ENCODE results near the gene NOL4. TPM values are rescaled to one million over a fixed set of nuclear protein-coding genes. Genes with fewer than 3 reads are reported as not detected.

Gene NOL4
- polyA plus RNA-seq, 3 donors: not detected

DNA sequence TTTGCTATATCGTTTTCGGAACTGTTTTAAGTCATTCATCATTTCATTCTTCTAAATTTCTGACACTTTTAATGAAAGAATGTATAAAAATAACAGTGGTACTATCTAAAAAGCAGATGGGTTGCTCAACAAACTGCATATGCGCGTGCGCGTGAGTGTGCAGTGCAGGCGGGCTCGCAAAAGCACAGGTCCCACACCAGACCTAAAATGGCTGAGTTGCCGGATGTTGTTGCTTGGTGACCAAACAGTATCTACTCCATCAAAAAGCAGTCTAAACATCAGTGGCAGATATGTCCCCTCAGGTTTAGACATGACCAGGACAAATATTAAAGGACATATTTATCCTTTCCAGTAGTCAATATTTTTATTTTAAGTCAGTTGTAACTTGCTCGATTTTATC is 5.1 kb downstream of the NOL4 start:
- Mint-ChIP-seq H3K9me3 (peaks cover 0 to 18% (median 10%) of the 10 kb centered on the region in 7 donors), H3K27me3 (ENCODE audit: low read depth in 3 of 3) (peaks cover 33 to 48% (median 35%) of the 10 kb centered on the region in 3 donors), H3K4me1 (no peaks in the 10 kb centered on the region), H3K4me3 (no peak overlapping the region), H3K36me3 (no peaks in the 10 kb centered on the region), H3K27ac (no peak overlapping the region)
- Histone ChIP-seq H3K79me2 (ENCODE audit: insufficient read depth, low read length) (no peaks in the 10 kb centered on the region), H3K4me2 (replicated peaks; ENCODE audit: extremely low read depth, low read length, poor library complexity, severe bottlenecking) (no peak overlapping the region), H4K20me1 (ENCODE audit: insufficient read depth, low read length) (no peaks in the 10 kb centered on the region), H3K27ac (ENCODE audit: low read depth in 1 of 2, low read length in 2 of 2) (no peak overlapping the region), H3K9ac (ENCODE audit: insufficient read depth, low read length, poor library complexity, severe bottlenecking) (no peak overlapping the region), H2AFZ (ENCODE audit: insufficient read depth, low read depth, low read length, poor library complexity, severe bottlenecking) (no peak overlapping the region), H3K4me3 (replicated peaks in 1 of 3; ENCODE audit: low read depth in 2 of 3, low read length in 3 of 3) (no peak overlapping the region), H3K36me3 (replicated peaks in 1 of 2; ENCODE audit: control insufficient read depth in 1 of 2, insufficient read depth in 2 of 2, low read length in 2 of 2) (no peaks in the 10 kb centered on the region), H3K9me3 (replicated peaks in 1 of 2; ENCODE audit: control insufficient read depth in 1 of 2, insufficient read depth in 1 of 2, low read length in 2 of 2) (peaks cover 0 to 17% of the 10 kb centered on the region in 2 donors), H3K27me3 (ENCODE audit: control insufficient read depth in 2 of 2, insufficient read depth in 2 of 2, low read length in 2 of 2) (peaks cover 30 to 47% of the 10 kb centered on the region in 2 donors), H3K4me1 (ENCODE audit: control insufficient read depth in 1 of 2, insufficient read depth in 2 of 2, low read length in 2 of 2) (no peaks in the 10 kb centered on the region)
- no peak for TF ChIP-seq CTCF (IDR thresholded peaks at IDR 0.05)
- intact Hi-C loops (cut with micrococcal nuclease): no loop called here
- WGBS (ENCODE audit: insufficient coverage): 98% methylated on average over 6 of the region's 10 CpGs
- no peak for DNase-seq

GRCh38 chr18:34212511-34212910 is 12.2 kb downstream of the NOL4 start:
- no peak for DNase-seq
- intact Hi-C loops (cut with micrococcal nuclease): no loop called here
- H3K36me3 Mint-ChIP-seq: no peaks in the 10 kb centered on the region
- no peak overlapping the region for H3K4me3 Mint-ChIP-seq
- no peaks in the 10 kb centered on the region for H3K36me3 ChIP-seq (replicated peaks in 1 of 2; ENCODE audit: control insufficient read depth in 1 of 2, insufficient read depth in 2 of 2, low read length in 2 of 2)
- H3K27me3 Mint-ChIP-seq (ENCODE audit: low read depth in 3 of 3): peaks cover 0 to 3% (median 0%) of the 10 kb centered on the region in 3 donors
- no peak overlapping the region for H3K27ac ChIP-seq (ENCODE audit: low read depth in 1 of 2, low read length in 2 of 2)
- no peaks in the 10 kb centered on the region for H3K4me1 ChIP-seq (ENCODE audit: control insufficient read depth in 1 of 2, insufficient read depth in 2 of 2, low read length in 2 of 2)
- H3K79me2 ChIP-seq (ENCODE audit: insufficient read depth, low read length): no peaks in the 10 kb centered on the region
- no peak overlapping the region for H3K9ac ChIP-seq (ENCODE audit: insufficient read depth, low read length, poor library complexity, severe bottlenecking)
- TF ChIP-seq CTCF (IDR thresholded peaks at IDR 0.05): no peak
- H3K4me1 Mint-ChIP-seq: no peaks in the 10 kb centered on the region
- no peak overlapping the region for H3K4me2 ChIP-seq (replicated peaks; ENCODE audit: extremely low read depth, low read length, poor library complexity, severe bottlenecking)
- no peak overlapping the region for H3K27ac Mint-ChIP-seq
- H3K9me3 Mint-ChIP-seq: peaks cover 0 to 7% (median 2%) of the 10 kb centered on the region in 7 donors
- H2AFZ ChIP-seq (ENCODE audit: insufficient read depth, low read depth, low read length, poor library complexity, severe bottlenecking): no peak overlapping the region
- H3K4me3 ChIP-seq (replicated peaks in 1 of 3; ENCODE audit: low read depth in 2 of 3, low read length in 3 of 3): no peak overlapping the region
- H3K9me3 ChIP-seq (replicated peaks in 1 of 2; ENCODE audit: control insufficient read depth in 1 of 2, insufficient read depth in 1 of 2, low read length in 2 of 2): peaks cover 0 to 3% of the 10 kb centered on the region in 2 donors
- no peaks in the 10 kb centered on the region for H3K27me3 ChIP-seq (ENCODE audit: control insufficient read depth in 2 of 2, insufficient read depth in 2 of 2, low read length in 2 of 2)
- H4K20me1 ChIP-seq (ENCODE audit: insufficient read depth, low read length): no peaks in the 10 kb centered on the region
- WGBS (ENCODE audit: insufficient coverage): 75% methylated on average over 1 of the region's 1 CpG
